ENCODE data around the gene GPR179. TPM values are rescaled to one million over a fixed set of nuclear protein-coding genes. Genes with fewer than 3 reads are reported as not detected.

The GPR179 gene
- total RNA-seq, 2 donors from 2014 or later = not detected

DNA sequence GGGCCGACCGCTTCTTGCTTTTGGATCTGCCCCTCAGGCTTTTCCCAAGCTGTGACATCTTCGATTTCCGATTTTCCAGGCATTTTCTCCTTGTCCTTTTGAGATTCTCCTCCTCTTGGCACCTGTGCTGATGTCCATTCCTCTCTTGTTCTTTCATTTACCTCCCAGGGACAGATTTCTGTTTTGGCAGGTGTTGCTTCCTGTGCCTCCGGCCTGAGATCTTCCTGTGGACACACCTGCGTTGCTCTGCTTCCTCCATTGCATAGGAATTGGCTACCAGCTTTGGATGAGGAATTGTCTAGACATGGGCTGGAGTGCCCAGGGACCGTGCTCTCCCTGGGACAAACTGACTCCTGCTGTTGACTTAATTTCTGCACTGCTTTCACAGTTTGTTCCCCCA, 15.1 kb downstream of the GPR179 start:
- Histone ChIP-seq H3K27me3 (ENCODE audit: control insufficient read depth, insufficient read depth, low read length, poor library complexity, severe bottlenecking) (no peaks in the 10 kb centered on the region), H3K36me3 (ENCODE audit: control insufficient read depth, insufficient read depth, low read length) (peaks cover 2% of the 10 kb centered on the region), H3K4me1 (ENCODE audit: control insufficient read depth, insufficient read depth, low read length) (peaks cover 10% of the 10 kb centered on the region), H3K4me3 (ENCODE audit: low read length) (no peak overlapping the region), H3K9ac (ENCODE audit: extremely low read depth, low read length, poor library complexity, severe bottlenecking) (no peak overlapping the region), H3K9me3 (ENCODE audit: control insufficient read depth, low read length) (no peaks in the 10 kb centered on the region), H3K27ac (ENCODE audit: low read depth, low read length) (no peak overlapping the region)
- Mint-ChIP-seq H3K4me3 (no peak overlapping the region), H3K36me3 (ENCODE audit: low read depth) (peaks cover 5% of the 10 kb centered on the region), H3K27me3 (ENCODE audit: insufficient read depth) (peaks cover 4% of the 10 kb centered on the region), H3K9me3 (no peaks in the 10 kb centered on the region), H3K4me1 (peaks cover 25% of the 10 kb centered on the region), H3K27ac (no peak overlapping the region)
- TF ChIP-seq CTCF (conservative IDR thresholded peaks at IDR 0.05) = no peak
- peak; percentile 42 for DNase-seq
- 95 to 100% methylated on average over 5 to 7 of the region's 7 CpGs for WGBS, 2 experiments (ENCODE audit: insufficient coverage in 1 of 2, insufficient read length in 1 of 2)

- peaks cover 9% of the 10 kb centered on the region for H3K36me3 ChIP-seq (ENCODE audit: control insufficient read depth, insufficient read depth, low read length)
- DNase-seq = no peak
- Mint-ChIP-seq H3K4me1 (peaks cover 25% of the 10 kb centered on the region), H3K27me3 (ENCODE audit: insufficient read depth) (peaks cover 4% of the 10 kb centered on the region), H3K9me3 (no peaks in the 10 kb centered on the region), H3K36me3 (ENCODE audit: low read depth) (peaks cover 11% of the 10 kb centered on the region), H3K4me3 (no peak overlapping the region), H3K27ac (no peak overlapping the region)
- H3K9ac ChIP-seq (ENCODE audit: extremely low read depth, low read length, poor library complexity, severe bottlenecking) = no peak overlapping the region
- H3K4me1 ChIP-seq (ENCODE audit: control insufficient read depth, insufficient read depth, low read length) = peaks cover 11% of the 10 kb centered on the region
- no peak overlapping the region for H3K27ac ChIP-seq (ENCODE audit: low read depth, low read length)
- H3K27me3 ChIP-seq (ENCODE audit: control insufficient read depth, insufficient read depth, low read length, poor library complexity, severe bottlenecking) = no peaks in the 10 kb centered on the region
- no peak for TF ChIP-seq CTCF (conservative IDR thresholded peaks at IDR 0.05)
- no peaks in the 10 kb centered on the region for H3K9me3 ChIP-seq (ENCODE audit: control insufficient read depth, low read length)
- H3K4me3 ChIP-seq (ENCODE audit: low read length) = no peak overlapping the region
- WGBS, 2 experiments (ENCODE audit: insufficient coverage in 1 of 2, insufficient read length in 1 of 2) = 73 to 77% methylated on average over 1 of the region's 1 CpG
Measured at GRCh38 chr17:38327936-38328335, 15.8 kb downstream of the GPR179 start.

DNA sequence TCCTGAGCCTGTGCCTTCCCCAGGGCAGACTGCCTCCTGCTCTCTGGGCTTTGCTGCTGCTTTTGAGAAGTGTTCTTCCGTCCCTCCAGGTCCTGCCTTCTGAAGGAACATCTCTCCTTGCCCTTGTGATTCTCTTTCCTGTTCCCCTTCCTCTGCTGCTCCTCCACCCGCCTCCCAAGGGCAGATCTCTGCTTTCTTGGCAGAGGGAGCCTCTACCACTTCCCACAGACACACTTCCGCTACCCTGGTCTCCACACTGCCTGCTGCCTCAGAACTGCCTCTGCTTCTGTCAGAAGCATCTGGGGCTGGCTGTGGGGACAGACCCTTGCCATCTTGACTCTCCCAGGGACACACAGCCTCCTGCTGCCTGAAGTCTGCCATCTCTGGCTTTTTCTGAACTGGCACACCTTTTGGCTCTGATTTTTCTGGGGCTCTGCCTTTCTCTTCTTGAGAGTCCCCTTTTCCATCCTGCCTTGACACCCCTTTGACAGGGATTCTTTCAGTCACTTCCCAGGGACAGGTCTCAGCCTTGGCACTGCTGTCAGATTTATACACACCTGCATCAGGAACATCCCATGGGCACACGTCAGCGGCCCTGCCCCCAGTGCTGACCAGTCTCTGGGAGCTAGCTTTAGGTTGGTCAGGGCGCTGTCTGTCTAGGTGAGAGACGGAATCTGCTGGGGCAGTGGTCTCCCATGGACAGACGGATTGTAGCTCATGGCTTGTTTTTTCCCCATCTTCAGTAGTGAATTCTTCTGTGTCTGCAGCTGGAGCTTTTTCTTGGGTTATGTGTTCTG, 16.6 kb downstream of the GPR179 start:
- Histone ChIP-seq H3K4me1 (ENCODE audit: control insufficient read depth, insufficient read depth, low read length) (peaks cover 11% of the 10 kb centered on the region), H3K36me3 (ENCODE audit: control insufficient read depth, insufficient read depth, low read length) (peaks cover 15% of the 10 kb centered on the region), H3K9me3 (ENCODE audit: control insufficient read depth, low read length) (no peaks in the 10 kb centered on the region), H3K27me3 (ENCODE audit: control insufficient read depth, insufficient read depth, low read length, poor library complexity, severe bottlenecking) (no peaks in the 10 kb centered on the region), H3K4me3 (ENCODE audit: low read length) (no peak overlapping the region), H3K9ac (ENCODE audit: extremely low read depth, low read length, poor library complexity, severe bottlenecking) (no peak overlapping the region), H3K27ac (ENCODE audit: low read depth, low read length) (no peak overlapping the region)
- Mint-ChIP-seq H3K4me3 (no peak overlapping the region), H3K4me1 (peaks cover 24% of the 10 kb centered on the region), H3K27ac (no peak overlapping the region), H3K27me3 (ENCODE audit: insufficient read depth) (peaks cover 4% of the 10 kb centered on the region), H3K9me3 (no peaks in the 10 kb centered on the region), H3K36me3 (ENCODE audit: low read depth) (peaks cover 18% of the 10 kb centered on the region)
- no peak for TF ChIP-seq CTCF (conservative IDR thresholded peaks at IDR 0.05)
- WGBS, 2 experiments (ENCODE audit: insufficient coverage in 1 of 2, insufficient read length in 1 of 2) = 90 to 93% methylated on average over 5 to 8 of the region's 8 CpGs
- DNase-seq = peak; percentile 50

Measured in endodermal cell (in vitro differentiated cells).